H1 (cell line): ENCODE results near the gene RUNX1.

ENCODE experiments used
- KDM1A ChIP-seq: fragments of 200-600, 300-600 bp; sonication (generic); IDR thresholded peaks from 2 replicates; pipeline ENCODE4 v1.7.1; 2016; ENCODE audit warnings: mild to moderate bottlenecking, low read length, borderline replicate concordance
- RAD21 ChIP-seq, 2 experiments: IDR thresholded peaks in 1 of 2; conservative IDR thresholded peaks in 1 of 2; 2 replicates each; pipeline ENCODE4 v1.6.1; 2011; ENCODE audit warnings: low read depth in 2 of 2, low read length in 2 of 2, improper control_type of control experiment in 1 of 2, inconsistent platforms in 1 of 2, mild to moderate bottlenecking in 1 of 2, moderate library complexity in 1 of 2

- TF ChIP-seq KDM1A (no peak), RAD21 (IDR thresholded peaks at IDR 0.05 in 1 of 2, conservative IDR thresholded peaks at IDR 0.05 in 1 of 2; ENCODE audit: low read depth in 2 of 2, low read length in 2 of 2) (no peak)
These were observed 14.5 kb upstream of the RUNX1 start for GRCh38 chr21:35063428-35064172.
